ENCODE results near the gene TEX14. TPM values are rescaled to one million over a fixed set of nuclear protein-coding genes. Genes with fewer than 3 reads are reported as not detected.

Gene TEX14
- total and polyA plus RNA-seq, 8 donors: 0.03 to 0.59 (median 0.20) TPM

GRCh38 chr17:58530655-58531054 lies 161.2 kb downstream of the TEX14 start:
- H3K9me3 ChIP-seq: no peaks in the 10 kb centered on the region
- ATAC-seq (no peak), DNase-seq (no peak), FAIRE-seq (no peak)
- H3K4me1 ChIP-seq: no peaks in the 10 kb centered on the region
- H3K36me3 ChIP-seq: no peaks in the 10 kb centered on the region
- no peak for TF ChIP-seq CTCF (IDR thresholded peaks at IDR 0.05)
- no peak overlapping the region for H3K4me3 ChIP-seq
- intact Hi-C loops (cut with DNase I): no loop called here
- H3K27me3 ChIP-seq: no peaks in the 10 kb centered on the region
- H3K27ac ChIP-seq: no peak overlapping the region
- WGBS, 2 donors: 70 to 82% methylated on average over 2 of the region's 2 CpGs

DNA sequence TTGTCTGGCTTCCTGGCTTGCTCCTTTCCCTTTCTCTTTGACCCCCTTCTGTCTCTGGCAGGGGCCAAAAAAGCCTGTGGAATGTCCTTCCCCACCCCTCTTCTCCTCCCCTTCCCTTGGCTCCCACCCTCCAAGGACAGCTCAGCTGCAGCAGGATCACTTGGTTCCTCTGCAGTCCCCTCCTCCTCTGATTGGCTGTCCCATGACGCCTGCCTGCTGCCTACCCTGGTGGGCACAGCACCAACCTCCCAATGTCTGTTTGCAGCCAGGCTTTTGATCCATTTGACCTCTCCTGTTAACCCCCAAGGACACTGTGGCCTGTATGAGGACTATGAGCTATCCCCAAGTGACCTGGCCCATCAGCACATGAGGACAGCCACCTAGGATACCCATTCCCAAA lies 162.6 kb downstream of the TEX14 start:
- TF ChIP-seq CTCF (IDR thresholded peaks at IDR 0.05): no peak
- no peak overlapping the region for H3K27ac ChIP-seq
- FAIRE-seq (no peak), ATAC-seq (no peak), DNase-seq (no peak)
- intact Hi-C loops (cut with DNase I): no loop called here
- H3K9me3 ChIP-seq: no peaks in the 10 kb centered on the region
- no peaks in the 10 kb centered on the region for H3K27me3 ChIP-seq
- no peaks in the 10 kb centered on the region for H3K4me1 ChIP-seq
- H3K36me3 ChIP-seq: no peaks in the 10 kb centered on the region
- 60 to 64% methylated on average over 1 of the region's 1 CpG for WGBS, 2 donors
- no peak overlapping the region for H3K4me3 ChIP-seq

GRCh38 chr17:58528443-58528842 lies 163.4 kb downstream of the TEX14 start:
- no peak for FAIRE-seq
- Histone ChIP-seq H3K4me3 (no peak overlapping the region), H3K4me1 (no peaks in the 10 kb centered on the region), H3K9me3 (no peaks in the 10 kb centered on the region), H3K36me3 (no peaks in the 10 kb centered on the region), H3K27ac (no peak overlapping the region), H3K27me3 (no peaks in the 10 kb centered on the region)
- no peak for TF ChIP-seq CTCF (IDR thresholded peaks at IDR 0.05)
- no peak for ATAC-seq
- no peak for DNase-seq
- intact Hi-C loops (cut with DNase I): no loop called here
- 24 to 43% methylated on average over 3 of the region's 3 CpGs for WGBS, 2 donors

DNA sequence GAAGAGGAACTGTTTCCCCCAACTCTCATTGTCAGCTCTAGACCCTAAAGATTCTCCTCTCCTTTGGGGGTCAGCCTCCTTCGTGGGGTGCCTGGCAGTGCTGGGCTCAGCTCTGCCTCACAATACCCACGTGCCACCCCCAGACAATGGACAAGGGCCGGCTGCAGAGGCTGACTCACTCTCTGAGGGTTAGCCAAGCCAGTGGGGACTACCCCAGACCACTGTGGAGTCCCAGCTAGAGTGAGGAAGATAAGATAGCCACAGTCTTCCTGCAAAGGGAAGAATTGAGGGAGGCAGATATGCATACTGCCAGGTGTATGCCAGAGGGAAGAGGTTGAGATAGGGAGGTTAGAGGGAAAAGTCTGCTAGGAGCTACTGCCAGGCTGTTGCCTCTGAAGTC lies 163.9 kb downstream of the TEX14 start:
- Histone ChIP-seq H3K4me3 (no peak overlapping the region), H3K27ac (no peak overlapping the region), H3K36me3 (no peaks in the 10 kb centered on the region), H3K4me1 (no peaks in the 10 kb centered on the region), H3K27me3 (no peaks in the 10 kb centered on the region), H3K9me3 (no peaks in the 10 kb centered on the region)
- 55 to 74% methylated on average over 3 of the region's 3 CpGs for WGBS, 2 donors
- DNase-seq (no peak), ATAC-seq (peak in 1 of 4 donors; percentile 8), FAIRE-seq (no peak)
- intact Hi-C loops (cut with DNase I): no loop called here
- no peak for TF ChIP-seq CTCF (IDR thresholded peaks at IDR 0.05)

DNA sequence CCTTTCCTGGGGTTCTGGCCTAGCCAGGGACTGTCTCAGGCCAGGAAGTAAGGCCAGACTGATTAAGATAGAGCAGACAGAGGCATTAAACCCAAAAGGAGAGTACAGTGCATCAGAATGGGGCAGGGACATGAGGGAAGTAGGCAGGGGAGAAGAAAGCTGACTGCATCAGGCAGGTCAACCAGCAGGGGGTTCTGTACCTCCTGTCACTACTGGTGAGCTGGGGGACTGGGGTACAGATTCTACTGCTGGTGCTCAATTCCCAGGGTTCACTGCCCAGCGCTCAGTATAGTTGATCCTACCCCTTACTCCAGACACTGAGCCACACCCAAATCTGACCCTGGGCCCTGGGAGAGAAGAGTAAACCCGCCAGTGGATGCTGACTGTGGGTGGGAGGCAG lies 164.5 kb downstream of the TEX14 start:
- no peak overlapping the region for H3K27ac ChIP-seq
- no peaks in the 10 kb centered on the region for H3K4me1 ChIP-seq
- TF ChIP-seq CTCF (IDR thresholded peaks at IDR 0.05): no peak
- H3K9me3 ChIP-seq: no peaks in the 10 kb centered on the region
- H3K36me3 ChIP-seq: no peaks in the 10 kb centered on the region
- WGBS, 2 donors: 82 to 89% methylated on average over 2 of the region's 2 CpGs
- intact Hi-C loops (cut with DNase I): no loop called here
- no peak overlapping the region for H3K4me3 ChIP-seq
- no peaks in the 10 kb centered on the region for H3K27me3 ChIP-seq
- FAIRE-seq (no peak), DNase-seq (no peak), ATAC-seq (no peak)

Measured in pancreas (tissue), 10 donors.